Esophagus muscularis mucosa (tissue), 3 donors: ENCODE measurements around the gene GPBP1.

Experiments used
- CTCF ChIP-seq, 3 experiments: fragments of 200-600 bp in 2 of 3; fragments of 450-650 bp in 1 of 3; sonication (generic) in 2 of 3; IDR thresholded peaks; one replicate each; pipeline ENCODE4 v1.5.1; 2017 to 2019; ENCODE audit warnings: antibody characterized with exemption in 3 of 3, mild to moderate bottlenecking in 2 of 3, moderate library complexity in 1 of 3
- POLR2A ChIP-seq: fragments of 450-650 bp; IDR thresholded peaks from one replicate; pipeline ENCODE4 v1.6.1; 2017; ENCODE audit warnings: antibody characterized with exemption, moderate library complexity, mild to moderate bottlenecking, low read depth
- POLR2AphosphoS5 ChIP-seq, 2 donors: sonication (generic); formaldehyde crosslinking; IDR thresholded peaks; one replicate each; pipeline ENCODE4 v1.6.1; 2017; ENCODE audit warnings: antibody characterized with exemption in 2 of 2

DNA sequence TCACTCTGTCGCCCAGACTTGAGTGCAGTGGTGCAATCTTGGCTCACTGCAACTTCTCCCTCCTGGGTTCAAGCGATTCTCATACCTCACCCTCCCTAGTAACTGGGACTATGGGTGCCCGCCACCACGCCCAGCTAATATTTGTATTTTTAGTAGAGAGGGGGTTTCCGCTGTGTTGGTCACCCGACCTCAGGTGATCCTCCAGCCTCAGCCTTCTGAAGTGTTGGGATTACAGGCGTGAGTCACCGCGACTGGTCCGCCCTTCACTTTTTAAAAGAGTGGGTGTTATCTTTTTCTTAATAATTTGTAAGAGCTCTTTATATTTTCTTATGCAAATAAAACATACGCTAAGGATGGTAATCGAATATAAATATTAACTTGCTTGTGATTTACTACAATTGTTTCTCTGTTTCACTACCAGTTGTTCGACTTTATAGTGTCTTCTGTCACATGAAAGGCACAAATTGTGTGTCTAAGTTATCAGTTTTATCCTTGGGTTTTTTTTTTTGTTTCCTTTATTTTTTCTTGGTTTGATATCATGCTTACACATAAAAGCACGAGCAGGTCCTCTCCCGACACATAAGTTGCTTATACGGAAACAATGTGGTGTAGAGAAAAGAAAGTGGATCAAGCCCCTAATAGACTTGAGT lies 1.9 kb upstream of the GPBP1 start:
- no peak for TF ChIP-seq POLR2A
- TF ChIP-seq POLR2AphosphoS5 (IDR thresholded peaks at IDR 0.05): no peak
- TF ChIP-seq CTCF (IDR thresholded peaks at IDR 0.05): no peak
